GM12878 (cell line): ENCODE data around the gene OPRL1.

Experiments used
- NR2C2 ChIP-seq: IDR thresholded peaks from 2 replicates; pipeline ENCODE4 v1.6.1; 2011; ENCODE audit warnings: borderline replicate concordance, low read depth; ENCODE audit not compliant: control insufficient read depth, insufficient read length
- POLR2AphosphoS5 ChIP-seq: IDR thresholded peaks from 2 replicates; pipeline ENCODE4 v1.6.1; 2011; ENCODE audit warnings: mild to moderate bottlenecking, low read length, inconsistent platforms
- POU2F2 ChIP-seq: IDR thresholded peaks from 3 replicates; pipeline ENCODE4 v1.6.1; 2011; ENCODE audit warnings: low read depth, mild to moderate bottlenecking, low read length, borderline replicate concordance

GRCh38 chr20:64091770-64092169 is 11.9 kb downstream of the OPRL1 start:
- TF ChIP-seq NR2C2 = no peak
- TF ChIP-seq POLR2AphosphoS5 = no peak
- TF ChIP-seq POU2F2 = no peak
